Measurements from ENCODE around the gene ILKAP. TPM values are rescaled to one million over a fixed set of nuclear protein-coding genes. Genes with fewer than 3 reads are reported as not detected.

The ILKAP gene
- polyA plus RNA-seq, 1 experiment: 31.1 TPM

- POLR2A ChIA-PET: no interaction called here
- CTCF ChIA-PET: interaction anchor here (0.9 to 1.2 kb wide), 2 partner anchors 8 to 24 kb away, joined by 4 read pairs; no protein-coding TSS in a partner anchor
- peaks cover 16% of the 10 kb centered on the region for H3K36me3 ChIP-seq (ENCODE audit: control insufficient read depth, insufficient read depth, low read length)
- H3K27me3 ChIP-seq (ENCODE audit: control insufficient read depth, insufficient read depth, low read length): peaks cover 5% of the 10 kb centered on the region; the same call in 1 of the 2 replicates
- no peak for TF ChIP-seq CTCF (IDR thresholded peaks at IDR 0.05; ENCODE audit: insufficient read depth, low read depth, low read length)
- no peak for DNase-seq (ENCODE audit: low read depth)
- no peak overlapping the region for H3K4me3 ChIP-seq (ENCODE audit: low read depth, low read length)
Observed at GRCh38 chr2:238167761-238168160, 35.7 kb downstream of the ILKAP start.

DNA sequence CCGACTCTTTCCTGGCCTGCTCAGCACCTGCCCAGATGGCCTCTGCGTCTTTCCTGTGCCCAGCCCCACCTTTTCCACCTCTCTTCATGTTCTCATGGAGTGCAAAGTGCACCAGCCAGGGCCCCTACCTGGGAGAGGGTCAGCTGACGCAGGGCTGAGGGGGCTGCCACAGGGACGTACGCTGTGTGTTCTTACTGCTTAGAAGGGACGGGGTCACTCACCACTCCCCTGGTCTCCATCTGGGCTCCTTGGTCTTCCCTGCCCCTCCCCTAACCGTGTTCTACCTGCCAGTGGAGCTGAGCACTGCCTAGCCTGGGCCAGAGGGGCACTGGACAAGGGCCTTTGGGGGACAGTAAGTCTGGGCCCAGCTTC, 36.2 kb downstream of the ILKAP start:
- ChIA-PET POLR2A (no interaction called here), CTCF (interaction anchor here (1.2 kb wide), 1 partner anchor 24 kb away, joined by 4 read pairs; no protein-coding TSS in a partner anchor)
- DNase-seq (ENCODE audit: low read depth): no peak
- peaks cover 12% of the 10 kb centered on the region for H3K36me3 ChIP-seq (ENCODE audit: control insufficient read depth, insufficient read depth, low read length)
- no peak overlapping the region for H3K4me3 ChIP-seq (ENCODE audit: low read depth, low read length)
- H3K27me3 ChIP-seq (ENCODE audit: control insufficient read depth, insufficient read depth, low read length): peaks cover 5% of the 10 kb centered on the region; the same call in 1 of the 2 replicates
- no peak for TF ChIP-seq CTCF (IDR thresholded peaks at IDR 0.05; ENCODE audit: insufficient read depth, low read depth, low read length)

DNA sequence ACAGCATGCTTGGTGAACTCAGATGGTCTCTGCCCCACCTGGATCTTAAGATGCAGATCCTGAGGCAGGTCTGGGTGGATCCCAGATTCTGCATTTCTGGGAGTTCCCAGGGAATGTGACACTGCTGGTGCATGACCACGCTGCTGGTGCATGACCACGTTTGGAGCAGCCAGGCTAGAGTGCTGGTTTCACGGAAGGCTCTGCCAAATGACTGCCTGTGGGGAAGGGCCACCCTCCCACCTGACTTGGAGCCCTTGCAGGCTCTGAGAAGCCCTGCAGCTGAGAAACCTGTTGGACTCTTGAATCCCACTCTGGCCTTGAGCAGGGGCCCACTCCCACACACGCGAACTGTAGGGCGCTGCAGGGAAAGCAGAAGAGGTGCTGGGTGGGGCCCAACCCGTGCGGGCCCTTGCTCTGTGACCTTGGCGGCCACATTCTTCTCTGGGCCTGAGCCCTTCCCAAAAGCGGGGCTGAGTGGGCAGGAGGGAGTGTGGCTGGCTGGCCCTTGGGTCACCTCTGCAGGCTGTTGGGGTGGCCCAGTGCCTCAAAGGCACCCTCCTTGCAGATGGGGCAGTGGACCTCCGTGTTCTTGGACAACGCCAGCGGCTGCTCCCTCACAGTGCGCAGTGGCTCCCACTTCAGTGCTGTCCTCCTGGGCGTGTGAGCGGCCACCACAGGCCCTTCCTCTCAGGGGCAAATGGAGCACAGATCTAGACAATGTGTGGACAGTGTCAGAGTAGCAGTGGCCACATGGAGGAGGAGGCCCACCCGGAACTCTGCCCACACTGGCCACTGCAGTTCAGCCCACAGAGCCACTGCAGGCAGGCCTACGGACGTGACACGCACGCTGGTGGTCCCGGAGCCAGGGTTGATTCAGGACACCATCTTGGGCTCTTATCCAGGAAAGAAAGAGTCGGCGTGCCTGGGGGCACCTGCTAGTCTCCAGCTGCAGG, 36.8 kb downstream of the ILKAP start:
- Histone ChIP-seq H3K4me3 (ENCODE audit: low read depth, low read length) (no peak overlapping the region), H3K27me3 (ENCODE audit: control insufficient read depth, insufficient read depth, low read length) (peaks cover 5% of the 10 kb centered on the region; the same call in 1 of the 2 replicates), H3K36me3 (ENCODE audit: control insufficient read depth, insufficient read depth, low read length) (peaks cover 11% of the 10 kb centered on the region)
- TF ChIP-seq CTCF (IDR thresholded peaks at IDR 0.05; ENCODE audit: insufficient read depth, low read depth, low read length): no peak
- POLR2A ChIA-PET: no interaction called here
- no peak for DNase-seq (ENCODE audit: low read depth)
- CTCF ChIA-PET: interaction anchor here (1.2 kb wide), 1 partner anchor 23 kb away, joined by 4 read pairs; no protein-coding TSS in a partner anchor

- TF ChIP-seq CTCF (IDR thresholded peaks at IDR 0.05; ENCODE audit: insufficient read depth, low read depth, low read length): no peak
- POLR2A ChIA-PET: no interaction called here
- Histone ChIP-seq H3K36me3 (ENCODE audit: control insufficient read depth, insufficient read depth, low read length) (peaks cover 8% of the 10 kb centered on the region), H3K27me3 (ENCODE audit: control insufficient read depth, insufficient read depth, low read length) (peaks cover 5% of the 10 kb centered on the region; the same call in 1 of the 2 replicates), H3K4me3 (ENCODE audit: low read depth, low read length) (no peak overlapping the region)
- DNase-seq (ENCODE audit: low read depth): no peak
- CTCF ChIA-PET: interaction anchor here (0.8 to 1.3 kb wide), 2 partner anchors 9 to 91 kb away, joined by 3 read pairs; no protein-coding TSS in a partner anchor
Observed at GRCh38 chr2:238165288-238165921, 38.1 kb downstream of the ILKAP start.

GRCh38 chr2:238164906-238165287, 38.6 kb downstream of the ILKAP start:
- TF ChIP-seq CTCF (IDR thresholded peaks at IDR 0.05; ENCODE audit: insufficient read depth, low read depth, low read length): no peak
- H3K27me3 ChIP-seq (ENCODE audit: control insufficient read depth, insufficient read depth, low read length): peaks cover 5% of the 10 kb centered on the region; the same call in 1 of the 2 replicates

More at GRCh38 chr2:238164906-238165287, 38.6 kb downstream of the ILKAP start:
- Histone ChIP-seq H3K36me3 (ENCODE audit: control insufficient read depth, insufficient read depth, low read length) (peaks cover 8% of the 10 kb centered on the region), H3K4me3 (ENCODE audit: low read depth, low read length) (no peak overlapping the region)
- ChIA-PET POLR2A (no interaction called here), CTCF (interaction anchor here (0.8 to 1.3 kb wide), 2 partner anchors 10 to 91 kb away, joined by 3 read pairs; no protein-coding TSS in a partner anchor)
- no peak for DNase-seq (ENCODE audit: low read depth)
